ENCODE measurements around the gene RAD51B.

RAD51B gene

GRCh38 chr14:68154275-68154674 lies 334.7 kb downstream of the RAD51B start:
- no peak overlapping the region for H3K27ac ChIP-seq
- TF ChIP-seq ZFX (IDR thresholded peaks at IDR 0.05) (no peak), CTCF (conservative IDR thresholded peaks at IDR 0.05) (no peak)

- no peak for TF ChIP-seq CTCF (conservative IDR thresholded peaks at IDR 0.05)
- no peak for TF ChIP-seq ZFX (IDR thresholded peaks at IDR 0.05)
- H3K27ac ChIP-seq, result no peak overlapping the region
Observed at GRCh38 chr14:68157971-68158371, 338.4 kb downstream of the RAD51B start.

GRCh38 chr14:68158640-68159039 lies 339.1 kb downstream of the RAD51B start:
- TF ChIP-seq ZFX (IDR thresholded peaks at IDR 0.05) (no peak), CTCF (conservative IDR thresholded peaks at IDR 0.05) (no peak)
- no peak overlapping the region for H3K27ac ChIP-seq

- H3K27ac ChIP-seq, result no peak overlapping the region
- TF ChIP-seq ZFX (IDR thresholded peaks at IDR 0.05), result no peak
- no peak for TF ChIP-seq CTCF (conservative IDR thresholded peaks at IDR 0.05)
Observed at GRCh38 chr14:68159701-68160633, 340.4 kb downstream of the RAD51B start.

GRCh38 chr14:68160779-68161546 lies 341.4 kb downstream of the RAD51B start:
- TF ChIP-seq ZFX (IDR thresholded peaks at IDR 0.05), result no peak
- TF ChIP-seq CTCF (conservative IDR thresholded peaks at IDR 0.05), result no peak
- no peak overlapping the region for H3K27ac ChIP-seq

- no peak for TF ChIP-seq ZFX (IDR thresholded peaks at IDR 0.05)
- H3K27ac ChIP-seq, result no peak overlapping the region
Observed at GRCh38 chr14:68162887-68163286, 343.3 kb downstream of the RAD51B start.

GRCh38 chr14:68164711-68165113 lies 345.1 kb downstream of the RAD51B start:
- TF ChIP-seq ZFX (IDR thresholded peaks at IDR 0.05) (no peak), CTCF (conservative IDR thresholded peaks at IDR 0.05) (no peak)
- no peak overlapping the region for H3K27ac ChIP-seq

Measured in C4-2B (cell line).